Left lung (tissue), 10 donors: Measurements from ENCODE around the gene CD40. TPM values are rescaled to one million over a fixed set of nuclear protein-coding genes. Genes with fewer than 3 reads are reported as not detected.

ENCODE experiments used
- ATAC-seq: fragments of 200-7000 bp; cut with Tn5 transposase; one replicate; pipeline ENCODE4 v1.9.1; 2020; ENCODE audit warnings: moderate library complexity
- DNase-seq, 4 donors: peaks; one replicate each; pipeline ENCODE4 v3.0.0-alpha.2; 2013 to 2020
- H3K27ac ChIP-seq, 2 donors: fragments of 200-600 bp; sonication (generic) in 1 of 2; one replicate each; pipeline versions ENCODE4 v1.5.0 to v1.8.0; 2020 to 2021
- H3K27me3 ChIP-seq, 2 donors: fragments of 200-600 bp; sonication (generic) in 1 of 2; one replicate each; pipeline versions ENCODE4 v1.5.0 to v1.8.0; 2020 to 2021
- H3K36me3 ChIP-seq, 2 donors: fragments of 200-600 bp; sonication (generic) in 1 of 2; one replicate each; pipeline versions ENCODE4 v1.5.0 to v1.8.0; 2020 to 2021
- H3K4me1 ChIP-seq, 2 donors: fragments of 200-600 bp; one replicate each; pipeline ENCODE4 v1.8.0; 2021
- H3K4me3 ChIP-seq, 2 donors: fragments of 200-600 bp; sonication (generic) in 1 of 2; one replicate each; pipeline versions ENCODE4 v1.5.0 to v1.8.0; 2020 to 2021; ENCODE audit warnings: mild to moderate bottlenecking in 1 of 2
- H3K9me3 ChIP-seq, 2 donors: fragments of 200-600 bp; sonication (generic) in 1 of 2; one replicate each; pipeline versions ENCODE4 v1.5.0 to v1.8.0; 2020 to 2021
- CTCF ChIP-seq, 2 donors: fragments of 200-600 bp; sonication (generic) in 1 of 2; IDR thresholded peaks; one replicate each; pipeline versions ENCODE4 v1.5.0 to v1.8.0; 2021; ENCODE audit warnings: antibody characterized with exemption in 2 of 2
- intact Hi-C, 2 donors: fragments of 100-400 bp; cut with DNase I; formaldehyde crosslinking; loops; one replicate each; pipeline versions ENCODE4 v1.11.2 to v1.14.2; 2022
- polyA plus RNA-seq, 6 donors: library from polyadenylated mRNA; unstranded; fragments of 120-200 nt; gene quantifications; one replicate each; pipeline ENCODE4 v1.2.1, GENCODE V29; 2013; ENCODE audit not compliant: insufficient read length in 6 of 6
- total RNA-seq, 2 donors: library from RNA; stranded (reverse); fragmentation: NEBNext Ultra II Directional; extraction: Animal tissue kit (Norgen Biotek cat#: 25700); gene quantifications; one replicate each; pipeline ENCODE4 v1.2.1, GENCODE V29; 2021
- donor health status: DM: no; HTN: yes; CAD: no.
- donor health status: DM: no; HTN: no; CAD: no.

CD40 gene
- total and polyA plus RNA-seq, 8 donors: 13.9 to 27.6 (median 19.0) TPM

- no peak overlapping the region for H3K27ac ChIP-seq
- H3K27me3 ChIP-seq: no peaks in the 10 kb centered on the region
- H3K36me3 ChIP-seq: peaks cover 0 to 29% of the 10 kb centered on the region in 2 donors
- ATAC-seq (no peak), DNase-seq (no peak)
- H3K9me3 ChIP-seq: no peaks in the 10 kb centered on the region
- no peak overlapping the region for H3K4me3 ChIP-seq
- intact Hi-C loops: no loop called here
- peaks cover 29 to 63% of the 10 kb centered on the region in 2 donors for H3K4me1 ChIP-seq
- no peak for TF ChIP-seq CTCF (IDR thresholded peaks at IDR 0.05)
Observed at GRCh38 chr20:46081074-46081473, 37.0 kb upstream of the CD40 start.

GRCh38 chr20:46083101-46083500 is 35.0 kb upstream of the CD40 start:
- ATAC-seq (no peak), DNase-seq (no peak)
- Histone ChIP-seq H3K27me3 (no peaks in the 10 kb centered on the region), H3K9me3 (no peaks in the 10 kb centered on the region), H3K27ac (no peak overlapping the region), H3K4me3 (no peak overlapping the region), H3K36me3 (peaks cover 0 to 17% of the 10 kb centered on the region in 2 donors), H3K4me1 (peaks cover 41 to 83% of the 10 kb centered on the region in 2 donors)
- intact Hi-C loops: no loop called here
- TF ChIP-seq CTCF (IDR thresholded peaks at IDR 0.05): no peak

DNA sequence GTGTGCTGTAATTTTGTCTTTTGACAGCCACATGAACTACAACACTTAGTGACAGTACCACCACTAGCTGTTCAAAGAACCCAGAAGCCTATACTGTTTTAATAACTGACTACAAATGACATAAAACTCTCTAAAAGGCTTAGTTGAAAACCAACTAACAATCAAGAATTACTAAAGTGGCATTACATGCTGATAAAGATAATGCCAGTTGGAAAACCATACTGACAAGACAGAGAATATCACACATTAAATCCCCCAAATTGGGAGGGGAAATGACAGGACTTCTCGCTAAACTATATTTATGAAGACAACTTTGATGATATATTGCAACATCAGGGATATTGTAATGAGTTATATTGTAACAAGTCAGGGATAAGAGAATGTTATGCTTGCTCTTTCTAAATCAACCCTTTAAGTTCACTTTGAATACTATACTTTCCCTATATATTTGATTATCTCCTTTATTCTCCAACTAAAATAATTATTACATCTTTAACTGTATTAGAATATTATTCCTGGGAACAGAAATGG is 34.5 kb upstream of the CD40 start:
- no peak overlapping the region for H3K27ac ChIP-seq
- no peak for ATAC-seq
- H3K9me3 ChIP-seq: no peaks in the 10 kb centered on the region
- no peak for TF ChIP-seq CTCF (IDR thresholded peaks at IDR 0.05)
- no peaks in the 10 kb centered on the region for H3K27me3 ChIP-seq
- peaks cover 0 to 12% of the 10 kb centered on the region in 2 donors for H3K36me3 ChIP-seq
- no peak overlapping the region for H3K4me3 ChIP-seq
- H3K4me1 ChIP-seq: peaks cover 45 to 88% of the 10 kb centered on the region in 2 donors
- intact Hi-C loops: no loop called here
- no peak for DNase-seq

GRCh38 chr20:46084805-46085178 is 33.3 kb upstream of the CD40 start:
- Histone ChIP-seq H3K36me3 (no peaks in the 10 kb centered on the region), H3K9me3 (no peaks in the 10 kb centered on the region), H3K4me1 (peaks cover 45 to 93% of the 10 kb centered on the region in 2 donors), H3K4me3 (no peak overlapping the region), H3K27me3 (no peaks in the 10 kb centered on the region), H3K27ac (no peak overlapping the region)
- DNase-seq: no peak
- no peak for TF ChIP-seq CTCF (IDR thresholded peaks at IDR 0.05)
- no peak for ATAC-seq
- intact Hi-C loops: loop anchor here in 1 of 2 donors (5.0 kb wide), 1 partner anchor 72 kb away; no protein-coding TSS in a partner anchor

GRCh38 chr20:46085179-46085851 is 32.8 kb upstream of the CD40 start:
- no peak for ATAC-seq
- Histone ChIP-seq H3K27me3 (no peaks in the 10 kb centered on the region), H3K9me3 (no peaks in the 10 kb centered on the region), H3K4me1 (peaks cover 45 to 89% of the 10 kb centered on the region in 2 donors), H3K36me3 (no peaks in the 10 kb centered on the region), H3K27ac (no peak overlapping the region), H3K4me3 (no peak overlapping the region)
- TF ChIP-seq CTCF (IDR thresholded peaks at IDR 0.05): no peak
- peak in 2 of 4 donors; percentile 49 to 63 for DNase-seq
- intact Hi-C loops: loop anchor here in 1 of 2 donors (5.0 kb wide), 1 partner anchor 73 kb away; no protein-coding TSS in a partner anchor
